Measurements from ENCODE around the gene SLC30A2.
A peak's percentile ranks its signal among the peaks of the same experiment; 100 is the strongest.

The SLC30A2 gene

DNA sequence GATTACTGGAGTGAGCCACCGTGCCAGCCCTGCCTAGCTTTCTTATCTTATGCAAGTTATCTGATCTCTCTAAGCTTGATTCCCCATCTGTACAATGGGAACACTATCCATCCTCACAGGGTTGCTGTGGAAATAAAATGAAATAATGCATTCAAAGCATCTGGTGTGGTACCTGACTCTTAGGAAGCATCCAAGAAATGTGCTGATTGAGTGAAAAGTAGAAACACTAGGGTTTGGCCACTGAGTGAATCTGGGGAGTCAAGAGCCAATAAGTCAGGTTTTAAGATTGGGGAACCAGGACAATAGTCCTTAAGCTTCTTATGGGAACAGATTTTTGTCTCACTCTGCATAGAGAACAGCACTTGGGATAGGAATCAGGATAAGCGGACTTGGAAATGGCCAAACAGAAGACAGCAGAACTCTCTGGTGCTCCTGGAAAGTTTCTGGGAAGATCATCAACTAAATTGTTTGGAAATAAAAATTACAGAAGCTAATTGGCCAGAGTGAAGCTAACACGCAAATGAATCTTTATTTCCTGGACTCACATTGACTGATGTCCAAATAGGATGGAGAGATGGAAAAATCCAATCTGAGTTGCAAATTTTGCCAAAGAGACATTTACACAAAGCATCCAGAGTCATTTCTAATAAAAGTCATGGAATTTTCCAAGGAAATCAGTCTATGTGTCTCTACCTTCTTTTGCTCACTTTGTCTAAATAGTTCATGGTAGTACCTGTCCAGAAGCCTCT lies 51.3 kb downstream of the SLC30A2 start:
- H4K20me1 ChIP-seq (ENCODE audit: insufficient read depth, low read length) = no peaks in the 10 kb centered on the region
- no peak for TF ChIP-seq EZH2 (IDR thresholded peaks at IDR 0.05; ENCODE audit: borderline replicate concordance, low read length)
- TF ChIP-seq, protein P1, sequence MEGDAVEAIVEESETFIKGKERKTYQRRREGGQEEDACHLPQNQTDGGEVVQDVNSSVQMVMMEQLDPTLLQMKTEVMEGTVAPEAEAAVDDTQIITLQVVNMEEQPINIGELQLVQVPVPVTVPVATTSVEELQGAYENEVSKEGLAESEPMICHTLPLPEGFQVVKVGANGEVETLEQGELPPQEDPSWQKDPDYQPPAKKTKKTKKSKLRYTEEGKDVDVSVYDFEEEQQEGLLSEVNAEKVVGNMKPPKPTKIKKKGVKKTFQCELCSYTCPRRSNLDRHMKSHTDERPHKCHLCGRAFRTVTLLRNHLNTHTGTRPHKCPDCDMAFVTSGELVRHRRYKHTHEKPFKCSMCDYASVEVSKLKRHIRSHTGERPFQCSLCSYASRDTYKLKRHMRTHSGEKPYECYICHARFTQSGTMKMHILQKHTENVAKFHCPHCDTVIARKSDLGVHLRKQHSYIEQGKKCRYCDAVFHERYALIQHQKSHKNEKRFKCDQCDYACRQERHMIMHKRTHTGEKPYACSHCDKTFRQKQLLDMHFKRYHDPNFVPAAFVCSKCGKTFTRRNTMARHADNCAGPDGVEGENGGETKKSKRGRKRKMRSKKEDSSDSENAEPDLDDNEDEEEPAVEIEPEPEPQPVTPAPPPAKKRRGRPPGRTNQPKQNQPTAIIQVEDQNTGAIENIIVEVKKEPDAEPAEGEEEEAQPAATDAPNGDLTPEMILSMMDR (IDR thresholded peaks at IDR 0.05; ENCODE audit: low read length) = no peak

DNA sequence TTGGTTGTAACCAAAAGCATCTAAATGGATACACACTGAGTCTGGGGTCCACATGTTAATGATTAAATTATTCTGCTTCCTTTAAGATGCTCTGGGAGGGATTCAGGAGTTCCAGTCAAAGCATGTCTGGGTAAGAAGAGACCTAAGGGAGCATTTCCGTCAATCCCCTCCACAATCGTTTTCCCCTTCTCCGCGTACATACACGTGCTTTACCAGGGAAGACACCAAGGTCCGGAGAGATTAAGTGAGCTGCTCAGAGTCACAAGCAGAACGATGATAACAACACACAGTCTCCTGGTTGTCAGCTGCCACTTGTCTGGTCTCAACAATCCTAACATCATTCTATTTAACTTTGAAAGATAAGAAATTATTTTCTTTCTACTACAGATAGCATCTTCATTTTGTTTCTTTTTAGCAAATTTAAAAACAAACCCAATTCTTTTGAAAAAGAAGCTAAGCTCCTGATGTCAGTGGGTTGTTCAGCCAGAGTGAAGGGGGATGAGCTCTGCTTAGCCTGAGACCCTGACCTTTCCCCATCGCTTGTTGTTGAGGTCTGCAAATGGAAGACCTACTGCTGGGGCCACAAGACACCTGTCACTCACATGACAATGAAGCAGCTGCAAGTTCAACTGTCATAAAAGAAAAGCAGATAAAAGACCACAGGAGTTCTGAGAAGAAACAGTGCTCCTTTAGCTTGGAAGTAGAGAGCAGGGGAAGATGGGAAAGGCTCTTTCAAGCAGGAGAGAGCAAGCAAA lies 52.5 kb downstream of the SLC30A2 start:
- TF ChIP-seq, protein P1 (IDR thresholded peaks at IDR 0.05; ENCODE audit: low read length) = no peak
- TF ChIP-seq EZH2 (IDR thresholded peaks at IDR 0.05; ENCODE audit: borderline replicate concordance, low read length) = no peak
- no peaks in the 10 kb centered on the region for H4K20me1 ChIP-seq (ENCODE audit: insufficient read depth, low read length)
- no peak overlapping the region for H2AFZ ChIP-seq (ENCODE audit: low read length)
- H3K9ac ChIP-seq (ENCODE audit: low read length) = peak overlapping the region; percentile 16; the same call in 1 of the 2 replicates
- peak overlapping the region; percentile 41 for H3K27ac ChIP-seq (ENCODE audit: low read depth, low read length, poor library complexity, severe bottlenecking)
- peaks cover 34% of the 10 kb centered on the region for H3K4me1 ChIP-seq (ENCODE audit: insufficient read depth, low read length, severe bottlenecking)
- H3K79me2 ChIP-seq (ENCODE audit: insufficient read depth, low read length) = no peaks in the 10 kb centered on the region
- H3F3A ChIP-seq (ENCODE audit: insufficient read depth, low read length) = no peaks in the 10 kb centered on the region
- no peaks in the 10 kb centered on the region for H3K27me3 ChIP-seq (ENCODE audit: insufficient read depth, low read length)
- no peak overlapping the region for H3K4me3 ChIP-seq (ENCODE audit: low read depth, low read length, poor library complexity, severe bottlenecking)
- 0 out of 2 replicates have a peak overlapping the region, but pooled peaks have one; percentile 0 for H3K4me2 ChIP-seq (ENCODE audit: low read length)
- no peaks in the 10 kb centered on the region for H3K36me3 ChIP-seq (ENCODE audit: insufficient read depth, low read length)
- H3K9me2 ChIP-seq (ENCODE audit: low read depth, low read length) = no peaks in the 10 kb centered on the region
- no peaks in the 10 kb centered on the region for H3K9me3 ChIP-seq (ENCODE audit: low read length)

More for the DNA sequence above, 51.3 kb downstream of the SLC30A2 start:
- Histone ChIP-seq H3K79me2 (ENCODE audit: insufficient read depth, low read length) (no peaks in the 10 kb centered on the region), H3K27me3 (ENCODE audit: insufficient read depth, low read length) (no peaks in the 10 kb centered on the region), H3K4me2 (ENCODE audit: low read length) (no peak overlapping the region), H2AFZ (ENCODE audit: low read length) (no peak overlapping the region), H3K27ac (ENCODE audit: low read depth, low read length, poor library complexity, severe bottlenecking) (peak overlapping the region; percentile 41), H3K9me3 (ENCODE audit: low read length) (no peaks in the 10 kb centered on the region), H3F3A (ENCODE audit: insufficient read depth, low read length) (no peaks in the 10 kb centered on the region), H3K9ac (ENCODE audit: low read length) (no peak overlapping the region), H3K36me3 (ENCODE audit: insufficient read depth, low read length) (no peaks in the 10 kb centered on the region), H3K9me2 (ENCODE audit: low read depth, low read length) (no peaks in the 10 kb centered on the region), H3K4me3 (ENCODE audit: low read depth, low read length, poor library complexity, severe bottlenecking) (no peak overlapping the region), H3K4me1 (ENCODE audit: insufficient read depth, low read length, severe bottlenecking) (peaks cover 41% of the 10 kb centered on the region)

DNA sequence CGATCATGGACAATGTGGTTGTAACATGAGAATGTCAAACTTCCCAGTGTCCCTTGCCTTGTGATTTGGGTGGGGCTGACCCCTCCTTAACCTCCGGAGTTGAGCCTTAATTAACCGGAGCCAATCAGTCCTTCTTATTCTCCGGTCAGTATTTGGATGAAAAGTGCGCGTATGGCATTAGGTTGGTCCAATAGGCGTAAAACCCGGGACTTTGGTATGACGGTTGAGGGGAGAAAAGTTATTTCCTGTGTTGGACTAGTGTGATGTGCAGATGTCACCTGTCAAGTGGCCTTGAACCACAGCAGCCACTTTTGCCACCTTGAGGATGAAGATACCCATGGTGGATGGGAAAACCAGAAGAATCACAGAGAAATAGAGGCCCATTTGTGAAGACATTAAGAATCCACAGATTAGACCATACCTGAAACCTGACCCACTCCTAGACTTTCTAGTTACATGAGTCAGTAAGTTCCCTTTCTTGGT lies 53.2 kb downstream of the SLC30A2 start:
- H3K27me3 ChIP-seq (ENCODE audit: insufficient read depth, low read length) = no peaks in the 10 kb centered on the region
- no peak overlapping the region for H2AFZ ChIP-seq (ENCODE audit: low read length)
- H3F3A ChIP-seq (ENCODE audit: insufficient read depth, low read length) = no peaks in the 10 kb centered on the region
- no peaks in the 10 kb centered on the region for H3K36me3 ChIP-seq (ENCODE audit: insufficient read depth, low read length)
- no peak overlapping the region for H3K9ac ChIP-seq (ENCODE audit: low read length)
- peaks cover 32% of the 10 kb centered on the region for H3K4me1 ChIP-seq (ENCODE audit: insufficient read depth, low read length, severe bottlenecking)
- H3K79me2 ChIP-seq (ENCODE audit: insufficient read depth, low read length) = no peaks in the 10 kb centered on the region
- H3K4me3 ChIP-seq (ENCODE audit: low read depth, low read length, poor library complexity, severe bottlenecking) = no peak overlapping the region
- TF ChIP-seq, protein P1 (IDR thresholded peaks at IDR 0.05; ENCODE audit: low read length) = no peak
- TF ChIP-seq EZH2 (IDR thresholded peaks at IDR 0.05; ENCODE audit: borderline replicate concordance, low read length) = no peak
- no peaks in the 10 kb centered on the region for H3K9me3 ChIP-seq (ENCODE audit: low read length)
- no peaks in the 10 kb centered on the region for H3K9me2 ChIP-seq (ENCODE audit: low read depth, low read length)
- H4K20me1 ChIP-seq (ENCODE audit: insufficient read depth, low read length) = no peaks in the 10 kb centered on the region
- peak overlapping the region; percentile 41 for H3K27ac ChIP-seq (ENCODE audit: low read depth, low read length, poor library complexity, severe bottlenecking)
- H3K4me2 ChIP-seq (ENCODE audit: low read length) = no peak overlapping the region

Measured in OCI-LY1 (cell line).